Measurements from ENCODE around the gene ZCWPW2. TPM values are rescaled to one million over a fixed set of nuclear protein-coding genes. Genes with fewer than 3 reads are reported as not detected.

The ZCWPW2 gene
- polyA plus RNA-seq, 1 experiment, result 0.20 TPM

DNA sequence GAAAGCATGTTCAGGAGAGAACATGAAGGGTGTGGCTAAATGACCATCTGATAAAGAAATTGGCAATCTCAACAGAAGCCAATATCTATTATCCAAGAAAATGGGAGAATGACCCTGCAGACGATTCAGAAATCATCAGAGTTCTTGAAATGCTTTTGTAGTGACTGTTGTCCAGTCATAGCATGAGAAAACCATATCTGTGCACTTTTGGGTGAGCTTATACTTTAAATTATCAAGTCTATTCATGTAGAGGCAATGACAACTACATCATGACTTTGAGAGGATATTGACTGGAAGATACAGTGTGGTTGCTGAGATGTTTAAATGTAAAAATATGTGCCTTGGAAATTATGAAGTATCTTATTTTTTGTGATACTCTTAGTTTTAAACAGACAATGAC is 57.7 kb downstream of the ZCWPW2 start:
- Histone ChIP-seq H3K36me3 (ENCODE audit: control insufficient read depth, insufficient read depth, low read length) (no peaks in the 10 kb centered on the region), H3K27me3 (ENCODE audit: control insufficient read depth, insufficient read depth, low read length) (no peaks in the 10 kb centered on the region), H3K4me3 (ENCODE audit: low read depth, low read length) (no peak overlapping the region)
- POLR2A ChIA-PET, result no interaction called here
- no peak for DNase-seq (ENCODE audit: low read depth)
- CTCF ChIA-PET, result no interaction called here
- TF ChIP-seq, protein P1, sequence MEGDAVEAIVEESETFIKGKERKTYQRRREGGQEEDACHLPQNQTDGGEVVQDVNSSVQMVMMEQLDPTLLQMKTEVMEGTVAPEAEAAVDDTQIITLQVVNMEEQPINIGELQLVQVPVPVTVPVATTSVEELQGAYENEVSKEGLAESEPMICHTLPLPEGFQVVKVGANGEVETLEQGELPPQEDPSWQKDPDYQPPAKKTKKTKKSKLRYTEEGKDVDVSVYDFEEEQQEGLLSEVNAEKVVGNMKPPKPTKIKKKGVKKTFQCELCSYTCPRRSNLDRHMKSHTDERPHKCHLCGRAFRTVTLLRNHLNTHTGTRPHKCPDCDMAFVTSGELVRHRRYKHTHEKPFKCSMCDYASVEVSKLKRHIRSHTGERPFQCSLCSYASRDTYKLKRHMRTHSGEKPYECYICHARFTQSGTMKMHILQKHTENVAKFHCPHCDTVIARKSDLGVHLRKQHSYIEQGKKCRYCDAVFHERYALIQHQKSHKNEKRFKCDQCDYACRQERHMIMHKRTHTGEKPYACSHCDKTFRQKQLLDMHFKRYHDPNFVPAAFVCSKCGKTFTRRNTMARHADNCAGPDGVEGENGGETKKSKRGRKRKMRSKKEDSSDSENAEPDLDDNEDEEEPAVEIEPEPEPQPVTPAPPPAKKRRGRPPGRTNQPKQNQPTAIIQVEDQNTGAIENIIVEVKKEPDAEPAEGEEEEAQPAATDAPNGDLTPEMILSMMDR (IDR thresholded peaks at IDR 0.05; ENCODE audit: insufficient read depth, low read depth, low read length), result no peak

DNA sequence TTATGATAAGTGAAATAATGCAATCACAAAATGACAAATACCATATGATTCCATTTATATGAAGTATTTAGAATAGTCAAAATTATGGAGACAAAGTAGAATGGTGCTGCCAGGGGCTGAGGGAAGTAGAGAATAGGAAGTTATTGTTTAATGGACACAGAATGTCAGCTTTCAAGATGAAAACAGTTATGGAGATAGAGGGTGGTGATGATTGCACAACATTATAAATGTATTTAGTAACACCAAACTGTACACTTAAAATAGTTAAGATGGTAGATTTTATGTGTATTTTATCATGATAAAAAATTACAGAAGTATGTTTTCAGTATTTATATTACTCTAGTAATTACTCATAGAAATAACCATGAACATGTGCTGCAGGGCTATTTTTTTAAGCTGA is 100.9 kb downstream of the ZCWPW2 start:
- POLR2A ChIA-PET, result no interaction called here
- CTCF ChIA-PET, result no interaction called here
- H3K4me3 ChIP-seq (ENCODE audit: low read depth, low read length), result no peak overlapping the region
- no peak for DNase-seq (ENCODE audit: low read depth)
- no peaks in the 10 kb centered on the region for H3K36me3 ChIP-seq (ENCODE audit: control insufficient read depth, insufficient read depth, low read length)
- TF ChIP-seq, protein P1 (IDR thresholded peaks at IDR 0.05; ENCODE audit: insufficient read depth, low read depth, low read length), result no peak
- H3K27me3 ChIP-seq (ENCODE audit: control insufficient read depth, insufficient read depth, low read length), result no peaks in the 10 kb centered on the region

DNA sequence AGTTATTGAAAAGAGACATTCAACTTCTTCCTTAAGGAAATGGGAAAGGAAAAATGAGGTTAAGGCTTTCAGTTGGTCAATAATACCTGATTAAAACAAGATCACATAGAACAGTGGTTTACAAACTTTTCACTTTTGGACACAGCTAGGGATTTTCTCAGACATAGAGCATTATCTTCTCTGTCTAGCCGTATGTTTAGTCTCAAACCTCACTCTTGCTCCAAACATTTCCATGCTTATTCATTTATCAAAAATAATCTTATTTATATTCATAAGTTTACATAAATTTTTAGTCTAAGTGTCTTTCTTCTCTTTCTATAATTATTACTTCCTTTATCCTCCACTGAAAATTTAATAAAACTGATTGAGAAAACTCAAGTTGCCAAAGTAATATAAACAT is 114.3 kb downstream of the ZCWPW2 start:
- H3K27me3 ChIP-seq (ENCODE audit: control insufficient read depth, insufficient read depth, low read length), result no peaks in the 10 kb centered on the region
- H3K4me3 ChIP-seq (ENCODE audit: low read depth, low read length), result no peak overlapping the region
- CTCF ChIA-PET, result no interaction called here
- no peaks in the 10 kb centered on the region for H3K36me3 ChIP-seq (ENCODE audit: control insufficient read depth, insufficient read depth, low read length)
- no peak for DNase-seq (ENCODE audit: low read depth)
- TF ChIP-seq, protein P1 (IDR thresholded peaks at IDR 0.05; ENCODE audit: insufficient read depth, low read depth, low read length), result no peak
- POLR2A ChIA-PET, result no interaction called here

DNA sequence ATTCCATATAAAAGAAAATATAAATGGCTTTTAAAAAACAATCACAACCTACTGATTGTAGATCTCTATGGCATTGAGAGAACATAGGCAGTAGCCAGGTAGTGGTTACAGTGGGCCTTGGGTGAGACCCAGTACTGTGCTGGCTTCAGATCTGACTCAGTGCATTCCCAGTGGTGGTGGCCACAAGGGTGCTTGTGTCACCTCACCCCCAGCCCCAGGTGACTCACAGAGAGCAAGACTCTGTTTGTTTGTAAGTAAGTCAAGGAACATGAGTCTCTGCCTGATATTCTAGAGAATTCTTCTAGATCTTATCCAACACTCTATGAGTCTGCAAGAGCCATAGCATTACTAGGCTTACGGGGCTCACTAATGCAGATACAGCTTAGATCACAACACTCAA is 118.9 kb downstream of the ZCWPW2 start:
- CTCF ChIA-PET, result no interaction called here
- TF ChIP-seq, protein P1 (IDR thresholded peaks at IDR 0.05; ENCODE audit: insufficient read depth, low read depth, low read length), result no peak
- no peak for DNase-seq (ENCODE audit: low read depth)
- Histone ChIP-seq H3K36me3 (ENCODE audit: control insufficient read depth, insufficient read depth, low read length) (no peaks in the 10 kb centered on the region), H3K4me3 (ENCODE audit: low read depth, low read length) (no peak overlapping the region), H3K27me3 (ENCODE audit: control insufficient read depth, insufficient read depth, low read length) (no peaks in the 10 kb centered on the region)
- POLR2A ChIA-PET, result no interaction called here

DNA sequence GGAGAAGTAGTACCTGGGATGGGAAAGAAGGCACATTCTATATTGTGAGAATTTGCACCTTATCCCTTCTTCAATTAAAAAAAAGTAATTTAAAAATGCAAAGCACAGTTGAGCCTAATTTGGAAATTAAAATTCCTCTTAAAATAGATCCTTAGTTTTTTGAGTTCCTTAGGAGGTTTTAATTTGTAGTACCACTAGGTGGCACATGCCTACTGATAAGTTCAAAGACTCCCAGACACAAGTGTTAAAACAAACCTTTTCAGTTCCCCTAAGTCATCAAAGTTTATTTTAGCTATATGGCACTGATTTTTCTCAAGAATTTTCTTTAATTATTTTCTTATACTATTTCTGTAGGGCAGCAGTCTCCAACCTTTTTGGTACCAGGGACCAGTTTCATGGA is 127.7 kb downstream of the ZCWPW2 start:
- Histone ChIP-seq H3K4me3 (ENCODE audit: low read depth, low read length) (no peak overlapping the region), H3K36me3 (ENCODE audit: control insufficient read depth, insufficient read depth, low read length) (no peaks in the 10 kb centered on the region), H3K27me3 (ENCODE audit: control insufficient read depth, insufficient read depth, low read length) (no peaks in the 10 kb centered on the region)
- TF ChIP-seq, protein P1 (IDR thresholded peaks at IDR 0.05; ENCODE audit: insufficient read depth, low read depth, low read length), result peak; percentile 65
- CTCF ChIA-PET, result interaction anchor here (1.2 to 2.0 kb wide), 2 partner anchors 12 to 31 kb away, joined by 4 to 12 read pairs; no protein-coding TSS in a partner anchor
- DNase-seq (ENCODE audit: low read depth), result peak; percentile 5
- POLR2A ChIA-PET, result no interaction called here

All from BJ (cell line).